Large intestine (tissue), 3 donors: ENCODE measurements around the gene MRPL1. TPM values are rescaled to one million over a fixed set of nuclear protein-coding genes. Genes with fewer than 3 reads are reported as not detected.
"Not testable (repeated sequence)": the region's sequence is repeated elsewhere in the genome, so short reads cannot be mapped to it uniquely, and the experiment has no call there.

Source experiments
- DNase-seq, 2 donors: peaks; one replicate each; pipeline versions ENCODE4 v3.0.0 to v3.0.0-alpha.2; 2013
- H3K27ac ChIP-seq: one replicate; pipeline ENCODE4 v1.5.1; 2013; ENCODE audit warnings: low read length
- H3K27me3 ChIP-seq: 2 replicates; pipeline ENCODE4 v1.6.1; 2013; ENCODE audit warnings: low read length; ENCODE audit not compliant: control insufficient read depth, insufficient read depth
- H3K36me3 ChIP-seq: 2 replicates; pipeline ENCODE4 v1.6.1; 2013; ENCODE audit warnings: low read length; ENCODE audit not compliant: control insufficient read depth, insufficient read depth
- H3K4me1 ChIP-seq: one replicate; pipeline ENCODE4 v1.6.1; 2013; ENCODE audit warnings: low read length; ENCODE audit not compliant: control insufficient read depth, insufficient read depth
- H3K4me3 ChIP-seq: one replicate; pipeline ENCODE4 v1.5.1; 2013; ENCODE audit warnings: low read length
- H3K9me3 ChIP-seq: one replicate; pipeline ENCODE4 v1.6.1; 2013; ENCODE audit warnings: mild to moderate bottlenecking, low read depth, low read length, moderate library complexity; ENCODE audit not compliant: control insufficient read depth
- WGBS: methylation state at CpG from one replicate; pipeline ENCODE4 v1.1.5; 2013; ENCODE audit warnings: low lambda C conversion rate; ENCODE audit not compliant: insufficient coverage; 5-methylcytosine and 5-hydroxymethylcytosine counted together
- polyA plus RNA-seq: library from polyadenylated mRNA; unstranded; fragments of 120-200 nt; gene quantifications from one replicate; pipeline ENCODE4 v1.2.1, GENCODE V29; 2013

Gene MRPL1
- polyA plus RNA-seq, 1 donor = 36.8 TPM

DNA sequence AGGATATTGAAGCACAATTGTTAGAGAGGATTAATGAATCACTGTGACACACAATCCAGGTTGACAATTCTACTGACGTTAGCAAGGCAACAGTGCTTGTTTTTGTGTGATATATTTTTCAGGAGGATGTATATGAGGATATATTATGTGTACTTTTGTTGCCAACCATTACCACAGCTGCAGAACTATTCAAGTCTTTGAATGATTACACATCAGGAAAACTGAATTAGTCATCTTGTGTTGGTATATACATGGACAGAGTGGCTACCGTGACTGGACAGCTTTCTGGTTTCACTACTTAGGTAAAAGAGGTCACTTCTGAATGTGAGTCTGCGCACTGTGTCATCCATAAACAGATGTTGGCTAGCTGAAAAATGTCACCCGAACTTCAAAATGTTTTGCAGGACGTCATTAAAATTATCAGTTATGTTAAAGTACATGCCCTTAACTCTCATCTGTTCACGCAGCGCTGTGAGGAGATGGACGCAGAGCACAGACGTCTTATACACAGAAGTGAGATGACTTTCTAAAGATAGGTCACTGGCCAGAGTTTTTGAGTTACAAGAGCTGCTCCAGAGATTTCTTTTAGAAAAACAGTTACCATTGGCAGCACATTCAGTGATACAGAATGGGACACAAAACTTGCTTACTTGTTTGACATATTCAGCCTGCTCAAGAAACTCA, 69.0 kb downstream of the MRPL1 start:
- Histone ChIP-seq H3K4me1 (peaks cover 4% of the 10 kb centered on the region), H3K36me3 (peaks cover 7% of the 10 kb centered on the region), H3K9me3 (no peaks in the 10 kb centered on the region), H3K27ac (no peak overlapping the region), H3K27me3 (no peaks in the 10 kb centered on the region), H3K4me3 (no peak overlapping the region)
- 100% methylated on average over 2 of the region's 9 CpGs for WGBS
- DNase-seq = no peak

DNA sequence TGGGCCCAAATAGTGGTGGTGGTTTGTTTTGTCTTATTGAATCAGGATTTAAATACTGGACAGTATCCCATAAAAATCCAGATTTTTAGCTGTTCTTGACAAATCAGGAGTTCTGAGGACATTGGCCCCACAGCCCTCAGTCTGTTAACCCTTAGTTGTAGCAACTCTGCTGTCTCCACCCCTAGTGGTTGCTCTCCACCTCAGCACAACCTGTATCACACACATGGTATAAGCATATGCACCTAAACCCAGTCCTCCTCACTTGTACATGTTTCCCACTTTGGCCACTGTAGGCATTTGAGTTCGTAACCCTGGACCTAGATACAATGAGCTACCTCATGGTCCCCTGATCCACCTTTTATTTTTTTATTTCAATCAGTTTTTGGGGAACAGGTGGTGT, 75.9 kb downstream of the MRPL1 start:
- H3K27ac ChIP-seq = no peak overlapping the region
- H3K36me3 ChIP-seq = peaks cover 3% of the 10 kb centered on the region
- H3K9me3 ChIP-seq = no peaks in the 10 kb centered on the region
- DNase-seq = no peak
- WGBS = 100% methylated on average over 1 of the region's 1 CpG
- H3K4me1 ChIP-seq = no peaks in the 10 kb centered on the region
- no peaks in the 10 kb centered on the region for H3K27me3 ChIP-seq
- H3K4me3 ChIP-seq = no peak overlapping the region

DNA sequence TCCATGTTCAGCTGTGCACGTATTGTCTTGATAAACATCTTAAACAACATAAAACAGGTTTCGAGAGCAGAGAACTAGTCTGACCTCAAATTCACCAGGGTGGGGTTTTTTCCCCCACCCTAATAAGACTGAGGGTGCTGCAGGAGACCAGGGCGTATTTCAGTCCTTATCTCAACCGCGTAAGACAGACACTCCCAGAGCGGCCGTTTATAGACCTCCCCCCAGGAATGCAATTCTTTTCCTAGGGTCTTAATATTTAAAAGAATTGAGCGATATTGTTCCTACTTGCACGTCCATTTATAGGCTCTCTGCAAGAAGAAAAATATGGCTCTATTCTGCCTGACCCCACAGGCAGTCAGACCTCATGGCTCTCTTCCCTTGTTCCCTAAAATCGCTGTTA, 83.3 kb downstream of the MRPL1 start:
- DNase-seq, H3K36me3 ChIP-seq, H3K9me3 ChIP-seq, H3K4me3 ChIP-seq, H3K27me3 ChIP-seq, H3K27ac ChIP-seq, H3K4me1 ChIP-seq: not testable (repeated sequence)
- WGBS = 100% methylated on average over 3 of the region's 10 CpGs

- no peak for DNase-seq
- peaks cover 4% of the 10 kb centered on the region for H3K9me3 ChIP-seq
- peaks cover 16% of the 10 kb centered on the region for H3K36me3 ChIP-seq
- H3K4me1 ChIP-seq = no peaks in the 10 kb centered on the region
- H3K27me3 ChIP-seq = no peaks in the 10 kb centered on the region
- H3K27ac ChIP-seq = no peak overlapping the region
- no CpG with 5 or more reads among the region's 1 CpG for WGBS
- no peak overlapping the region for H3K4me3 ChIP-seq
Measured at GRCh38 chr4:77950203-77950602, 87.6 kb downstream of the MRPL1 start.

DNA sequence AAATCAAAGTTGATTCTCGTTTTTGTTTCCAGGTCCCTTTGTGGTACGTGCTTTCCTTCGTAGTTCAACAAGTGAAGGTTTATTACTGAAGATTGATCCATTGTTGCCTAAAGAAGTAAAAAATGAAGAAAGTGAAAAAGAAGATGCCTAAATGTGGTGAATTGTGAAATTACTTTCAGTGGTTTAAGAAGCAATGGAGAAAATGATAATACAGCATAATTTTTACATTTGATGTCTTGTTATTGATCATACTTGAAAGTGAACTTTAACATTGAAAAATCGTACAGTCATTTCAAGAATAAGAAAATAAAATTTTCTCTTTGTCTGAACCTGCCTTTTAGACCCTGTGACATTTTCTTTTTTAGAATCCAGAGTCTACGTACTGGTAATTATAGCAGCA, 89.8 kb downstream of the MRPL1 start:
- Histone ChIP-seq H3K4me1 (no peaks in the 10 kb centered on the region), H3K27me3 (no peaks in the 10 kb centered on the region), H3K27ac (no peak overlapping the region), H3K9me3 (no peaks in the 10 kb centered on the region), H3K4me3 (no peak overlapping the region), H3K36me3 (peaks cover 16% of the 10 kb centered on the region)
- WGBS = 100% methylated on average over 3 of the region's 5 CpGs
- no peak for DNase-seq

GRCh38 chr4:77954690-77955089, 92.1 kb downstream of the MRPL1 start:
- Histone ChIP-seq H3K4me1 (no peaks in the 10 kb centered on the region), H3K27ac (no peak overlapping the region), H3K9me3 (no peaks in the 10 kb centered on the region), H3K4me3 (no peak overlapping the region), H3K36me3 (peaks cover 16% of the 10 kb centered on the region), H3K27me3 (no peaks in the 10 kb centered on the region)
- no peak for DNase-seq
- 100% methylated on average over 2 of the region's 3 CpGs for WGBS

- Histone ChIP-seq H3K4me3 (no peak overlapping the region), H3K27me3 (no peaks in the 10 kb centered on the region), H3K27ac (no peak overlapping the region), H3K9me3 (no peaks in the 10 kb centered on the region), H3K36me3 (peaks cover 11% of the 10 kb centered on the region), H3K4me1 (no peaks in the 10 kb centered on the region)
- 87% methylated on average over 3 of the region's 5 CpGs for WGBS
- no peak for DNase-seq
Measured at GRCh38 chr4:77956917-77957316, 94.3 kb downstream of the MRPL1 start.

DNA sequence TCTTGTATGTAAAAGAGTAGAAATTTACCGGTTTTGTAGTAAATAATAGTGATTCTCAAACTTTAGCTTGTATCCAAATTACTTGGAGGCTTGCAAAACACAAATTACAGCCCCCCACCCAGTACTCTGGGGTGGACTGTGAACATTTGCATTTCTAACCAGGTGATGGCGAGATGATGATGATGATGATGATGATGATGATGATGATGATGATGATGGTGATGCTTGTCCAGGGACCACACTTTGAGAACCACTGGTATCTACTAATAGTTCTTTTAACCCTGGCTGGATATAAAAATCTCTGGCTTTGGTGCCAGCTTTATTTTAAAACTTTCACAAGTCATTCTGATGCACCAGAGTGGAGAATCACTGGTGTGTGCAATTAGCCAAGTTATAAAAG, 96.3 kb downstream of the MRPL1 start:
- Histone ChIP-seq H3K9me3 (no peaks in the 10 kb centered on the region), H3K4me1 (no peaks in the 10 kb centered on the region), H3K36me3 (peaks cover 8% of the 10 kb centered on the region), H3K4me3 (no peak overlapping the region), H3K27me3 (no peaks in the 10 kb centered on the region), H3K27ac (no peak overlapping the region)
- DNase-seq = no peak
- no CpG with 5 or more reads among the region's 2 CpGs for WGBS

DNA sequence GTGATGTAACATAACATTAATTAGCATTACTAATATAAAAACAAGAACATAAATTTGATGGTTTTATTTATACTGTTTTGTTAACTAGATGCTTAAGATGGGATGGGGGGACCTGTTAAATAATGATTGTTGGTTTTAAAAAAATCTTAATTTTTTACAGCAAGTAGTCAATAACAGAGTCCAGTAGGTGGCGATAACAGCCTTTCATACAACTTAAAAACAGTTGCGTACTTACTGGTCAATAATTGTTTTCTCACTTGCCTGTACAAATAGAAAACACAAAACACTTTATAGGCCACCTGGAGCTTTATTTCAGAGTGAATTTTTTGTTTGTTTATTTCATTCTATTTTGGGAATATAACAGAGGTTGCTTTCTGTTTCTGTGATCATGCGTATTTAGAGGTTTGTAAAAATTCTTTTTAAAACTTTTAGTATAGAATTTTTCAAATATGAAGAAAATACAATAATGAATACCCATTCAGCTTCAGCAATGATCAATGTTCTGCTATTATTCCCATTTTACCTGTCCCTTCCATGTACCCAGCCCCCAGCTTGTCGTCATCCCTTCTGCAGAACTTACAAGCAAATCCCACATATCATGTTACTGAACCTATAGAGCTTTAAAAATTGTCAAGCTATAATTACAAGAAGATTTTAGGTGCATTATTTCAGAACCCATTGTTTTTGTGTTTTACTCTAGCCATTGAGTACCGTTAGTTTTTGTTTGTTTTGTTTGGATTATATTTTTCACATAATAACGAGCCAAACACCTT, 97.1 kb downstream of the MRPL1 start:
- Histone ChIP-seq H3K36me3 (peaks cover 4% of the 10 kb centered on the region), H3K4me1 (no peaks in the 10 kb centered on the region), H3K27ac (no peak overlapping the region), H3K27me3 (no peaks in the 10 kb centered on the region), H3K9me3 (no peaks in the 10 kb centered on the region), H3K4me3 (no peak overlapping the region)
- WGBS = 55% methylated on average over 5 of the region's 6 CpGs
- peak; percentile 13 to 30 for DNase-seq

GRCh38 chr4:77960367-77960766, 97.7 kb downstream of the MRPL1 start:
- H3K4me3 ChIP-seq = no peak overlapping the region
- 75% methylated on average over 1 of the region's 5 CpGs for WGBS

GRCh38 chr4:77963004-77963403, 100.4 kb downstream of the MRPL1 start:
- Histone ChIP-seq H3K36me3 (no peaks in the 10 kb centered on the region), H3K9me3 (no peaks in the 10 kb centered on the region), H3K27ac (no peak overlapping the region), H3K4me1 (no peaks in the 10 kb centered on the region), H3K4me3 (no peak overlapping the region), H3K27me3 (no peaks in the 10 kb centered on the region)
- DNase-seq = no peak
- no CpG with 5 or more reads among the region's 2 CpGs for WGBS

More at GRCh38 chr4:77960367-77960766, 97.7 kb downstream of the MRPL1 start:
- H3K27me3 ChIP-seq = no peaks in the 10 kb centered on the region
- no peak overlapping the region for H3K27ac ChIP-seq
- no peaks in the 10 kb centered on the region for H3K4me1 ChIP-seq
- peaks cover 2% of the 10 kb centered on the region for H3K36me3 ChIP-seq
- no peak for DNase-seq
- no peaks in the 10 kb centered on the region for H3K9me3 ChIP-seq
